IMR-90 (cell line): ENCODE measurements around the gene AUTS2.

Source experiments
- CEBPB ChIP-seq: IDR thresholded peaks from 2 replicates; pipeline ENCODE4 v1.6.1; 2012; ENCODE audit warnings: low read depth, low read length, improper control_type of control experiment
- MAFK ChIP-seq: IDR thresholded peaks from 2 replicates; pipeline ENCODE4 v1.6.1; 2012; ENCODE audit warnings: low read depth, low read length, improper control_type of control experiment
- MXI1 ChIP-seq: IDR thresholded peaks from 2 replicates; pipeline ENCODE4 v1.6.1; 2012; ENCODE audit warnings: low read depth, mild to moderate bottlenecking, low read length, moderate library complexity, borderline replicate concordance
- POLR2A ChIP-seq: IDR thresholded peaks from 2 replicates; pipeline ENCODE4 v1.6.1; 2012; ENCODE audit warnings: mild to moderate bottlenecking, low read depth, low read length
- RAD21 ChIP-seq: IDR thresholded peaks from 2 replicates; pipeline ENCODE4 v1.6.1; 2012; ENCODE audit warnings: low read length, improper control_type of control experiment
- RFX5 ChIP-seq: IDR thresholded peaks from 2 replicates; pipeline ENCODE4 v1.8.0; 2012; ENCODE audit warnings: low read depth, mild to moderate bottlenecking, low read length, moderate library complexity
- TF ChIP-seq, protein P1 (sequence below): conservative IDR thresholded peaks from 2 replicates; pipeline ENCODE4 v1.5.1; 2012; ENCODE audit warnings: mild to moderate bottlenecking, low read depth, low read length, improper control_type of control experiment
- TF ChIP-seq, protein P2 (sequence below): fragments of 150-350 bp; IDR thresholded peaks from 2 replicates; pipeline ENCODE4 v1.6.1; 2017; ENCODE audit warnings: mild to moderate bottlenecking, antibody characterized with exemption, low read length, low read depth

DNA sequence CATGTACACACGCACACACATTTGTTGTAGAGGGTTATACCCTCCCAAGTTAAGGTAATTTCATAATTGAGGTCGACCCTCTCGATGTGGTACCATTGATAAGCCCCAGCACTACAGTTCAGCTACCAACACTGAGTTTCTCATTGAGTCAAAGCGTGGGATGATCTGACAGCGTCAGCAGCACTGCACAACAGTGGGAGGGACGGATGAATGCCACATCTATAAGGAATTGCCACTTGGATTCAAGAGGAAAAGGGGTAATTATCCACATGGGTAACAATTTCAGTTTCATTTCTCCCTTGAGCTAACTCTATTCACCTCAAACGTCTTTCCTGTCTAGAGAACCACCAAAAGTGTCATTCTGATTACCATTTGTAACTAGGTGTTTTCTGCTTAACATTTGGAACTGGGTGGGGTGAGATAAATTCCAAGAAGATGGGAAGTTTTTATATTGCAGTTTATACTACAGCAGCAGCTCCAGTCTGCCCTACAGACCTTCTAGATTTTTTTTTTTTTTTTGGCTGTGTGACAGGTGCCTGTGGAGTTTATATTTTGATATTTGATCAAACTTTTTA, 342.9 kb downstream of the AUTS2 start:
- TF ChIP-seq, protein P1, sequence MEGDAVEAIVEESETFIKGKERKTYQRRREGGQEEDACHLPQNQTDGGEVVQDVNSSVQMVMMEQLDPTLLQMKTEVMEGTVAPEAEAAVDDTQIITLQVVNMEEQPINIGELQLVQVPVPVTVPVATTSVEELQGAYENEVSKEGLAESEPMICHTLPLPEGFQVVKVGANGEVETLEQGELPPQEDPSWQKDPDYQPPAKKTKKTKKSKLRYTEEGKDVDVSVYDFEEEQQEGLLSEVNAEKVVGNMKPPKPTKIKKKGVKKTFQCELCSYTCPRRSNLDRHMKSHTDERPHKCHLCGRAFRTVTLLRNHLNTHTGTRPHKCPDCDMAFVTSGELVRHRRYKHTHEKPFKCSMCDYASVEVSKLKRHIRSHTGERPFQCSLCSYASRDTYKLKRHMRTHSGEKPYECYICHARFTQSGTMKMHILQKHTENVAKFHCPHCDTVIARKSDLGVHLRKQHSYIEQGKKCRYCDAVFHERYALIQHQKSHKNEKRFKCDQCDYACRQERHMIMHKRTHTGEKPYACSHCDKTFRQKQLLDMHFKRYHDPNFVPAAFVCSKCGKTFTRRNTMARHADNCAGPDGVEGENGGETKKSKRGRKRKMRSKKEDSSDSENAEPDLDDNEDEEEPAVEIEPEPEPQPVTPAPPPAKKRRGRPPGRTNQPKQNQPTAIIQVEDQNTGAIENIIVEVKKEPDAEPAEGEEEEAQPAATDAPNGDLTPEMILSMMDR: no peak
- no peak for TF ChIP-seq CEBPB
- TF ChIP-seq, protein P2, sequence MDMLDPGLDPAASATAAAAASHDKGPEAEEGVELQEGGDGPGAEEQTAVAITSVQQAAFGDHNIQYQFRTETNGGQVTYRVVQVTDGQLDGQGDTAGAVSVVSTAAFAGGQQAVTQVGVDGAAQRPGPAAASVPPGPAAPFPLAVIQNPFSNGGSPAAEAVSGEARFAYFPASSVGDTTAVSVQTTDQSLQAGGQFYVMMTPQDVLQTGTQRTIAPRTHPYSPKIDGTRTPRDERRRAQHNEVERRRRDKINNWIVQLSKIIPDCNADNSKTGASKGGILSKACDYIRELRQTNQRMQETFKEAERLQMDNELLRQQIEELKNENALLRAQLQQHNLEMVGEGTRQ: no peak
- TF ChIP-seq MAFK: no peak
- TF ChIP-seq RAD21: no peak
- no peak for TF ChIP-seq MXI1
- TF ChIP-seq POLR2A: no peak
- TF ChIP-seq RFX5: no peak
